ENCODE data around the gene COMMD7. TPM values are rescaled to one million over a fixed set of nuclear protein-coding genes. Genes with fewer than 3 reads are reported as not detected.
A peak's percentile ranks its signal among the peaks of the same experiment; 100 is the strongest.

Gene COMMD7
- total RNA-seq, 1 experiment from 2014 or later, result 52.6 TPM

DNA sequence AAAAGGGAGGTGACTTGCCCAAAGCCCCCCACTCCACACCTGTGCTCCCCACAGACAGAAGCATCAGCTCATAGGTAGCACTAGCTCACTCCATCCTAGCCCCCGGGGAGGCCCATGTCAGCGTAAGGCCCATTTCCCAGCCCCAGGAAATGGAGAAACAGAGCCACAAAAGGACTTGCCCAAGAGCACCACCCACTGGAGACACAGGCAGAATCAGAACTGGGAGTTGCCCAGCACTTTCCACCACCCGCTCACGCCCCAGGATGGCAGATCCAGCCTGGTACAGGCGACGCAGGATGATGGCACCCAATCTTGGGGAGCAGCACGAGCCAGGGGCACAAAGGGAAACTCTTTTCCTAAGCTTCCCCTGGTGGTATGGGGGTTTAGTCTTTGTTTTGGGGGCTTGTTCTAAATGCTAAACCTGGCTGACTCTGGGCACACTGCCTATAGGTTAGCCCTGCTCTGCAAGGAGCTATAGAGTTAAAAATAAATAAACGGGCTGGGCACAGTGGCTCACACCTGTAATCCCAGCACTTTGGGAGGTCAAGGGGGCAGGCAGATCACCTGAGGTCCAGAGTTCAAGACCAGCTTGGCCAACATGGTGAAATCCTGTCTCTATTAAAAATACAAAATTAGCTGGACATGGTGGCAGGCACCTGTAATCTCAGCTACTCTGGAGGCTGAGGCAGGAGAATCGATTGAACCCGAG lies 81.3 kb downstream of the COMMD7 start:
- Histone ChIP-seq H3K4me3 (ENCODE audit: insufficient read depth, low read depth, low read length) (no peak overlapping the region), H3K36me3 (replicated peaks; ENCODE audit: control insufficient read depth, insufficient read depth, low read length) (no peaks in the 10 kb centered on the region), H3K27me3 (ENCODE audit: control insufficient read depth, insufficient read depth, low read length) (no peaks in the 10 kb centered on the region)
- DNase-seq, result peak; percentile 71

DNA sequence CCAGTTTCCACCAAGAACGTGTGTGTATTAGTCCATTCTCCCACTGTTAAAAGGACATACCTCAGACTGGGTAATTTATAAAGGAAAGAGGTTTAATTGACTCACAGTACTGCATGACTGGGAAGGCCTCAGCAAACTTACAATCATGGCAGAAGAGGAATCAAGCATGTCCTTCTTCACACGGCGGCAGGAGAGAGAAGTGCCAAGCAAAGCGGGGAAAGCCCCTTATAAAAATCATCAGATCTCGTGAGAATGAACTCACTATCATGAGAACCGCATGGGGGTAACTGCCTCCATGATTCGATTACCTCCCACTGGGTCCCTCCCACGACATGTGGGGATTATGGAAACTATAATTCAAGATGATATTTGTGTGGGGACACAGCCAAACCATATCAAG lies 82.6 kb downstream of the COMMD7 start:
- no peak for DNase-seq
- Histone ChIP-seq H3K27me3 (ENCODE audit: control insufficient read depth, insufficient read depth, low read length) (no peaks in the 10 kb centered on the region), H3K4me3 (ENCODE audit: insufficient read depth, low read depth, low read length) (no peak overlapping the region), H3K36me3 (replicated peaks; ENCODE audit: control insufficient read depth, insufficient read depth, low read length) (no peaks in the 10 kb centered on the region)

DNA sequence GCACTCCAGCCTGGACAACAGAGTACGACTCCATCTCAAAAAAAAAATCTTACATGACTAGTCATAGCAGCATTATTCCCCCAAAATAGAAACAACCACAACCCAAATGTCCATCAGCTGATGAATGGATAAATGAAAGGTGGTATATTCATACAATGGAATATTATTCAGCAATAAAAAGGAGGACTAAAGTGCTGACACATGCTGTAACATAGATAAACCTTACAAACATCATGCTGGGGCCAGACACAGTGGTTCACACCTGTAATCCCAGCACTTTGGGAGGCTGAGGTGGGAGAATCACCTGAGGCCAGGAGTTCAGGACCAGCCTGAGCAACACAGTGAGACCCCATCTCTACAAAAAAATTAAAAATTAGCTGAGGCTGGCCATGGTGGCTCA lies 86.4 kb downstream of the COMMD7 start:
- Histone ChIP-seq H3K36me3 (replicated peaks; ENCODE audit: control insufficient read depth, insufficient read depth, low read length) (no peaks in the 10 kb centered on the region), H3K4me3 (ENCODE audit: insufficient read depth, low read depth, low read length) (no peak overlapping the region), H3K27me3 (ENCODE audit: control insufficient read depth, insufficient read depth, low read length) (no peaks in the 10 kb centered on the region)
- DNase-seq, result no peak

GRCh38 chr20:32655903-32656512 lies 87.3 kb downstream of the COMMD7 start:
- DNase-seq, result no peak
- Histone ChIP-seq H3K27me3 (ENCODE audit: control insufficient read depth, insufficient read depth, low read length) (no peaks in the 10 kb centered on the region), H3K4me3 (ENCODE audit: insufficient read depth, low read depth, low read length) (no peak overlapping the region), H3K36me3 (replicated peaks; ENCODE audit: control insufficient read depth, insufficient read depth, low read length) (no peaks in the 10 kb centered on the region)

GRCh38 chr20:32652739-32653526 lies 90.3 kb downstream of the COMMD7 start:
- DNase-seq, result peak; percentile 96
- Histone ChIP-seq H3K27me3 (ENCODE audit: control insufficient read depth, insufficient read depth, low read length) (no peaks in the 10 kb centered on the region), H3K4me3 (ENCODE audit: insufficient read depth, low read depth, low read length) (no peak overlapping the region), H3K36me3 (replicated peaks; ENCODE audit: control insufficient read depth, insufficient read depth, low read length) (no peaks in the 10 kb centered on the region)

Other genes with a start within 250 kb of the COMMD7 start
- gene NOL4L, start 158.1 kb downstream of the COMMD7 start, total RNA-seq (2014; rRNA removed; shearing (Covaris generic)), result 26.6 and 28.1 TPM in 2 replicates
- 0.03 and 0.30 TPM in 2 replicates for gene C20orf203, start 69.5 kb downstream of the COMMD7 start, total RNA-seq (2014; rRNA removed; shearing (Covaris generic))
- 496 and 585 TPM in 2 replicates for gene DNMT3B, start 18.9 kb upstream of the COMMD7 start, total RNA-seq (2014; rRNA removed; shearing (Covaris generic))
- gene MAPRE1, start 76.5 kb upstream of the COMMD7 start, total RNA-seq (2014; rRNA removed; shearing (Covaris generic)), result 106 and 108 TPM in 2 replicates
- 0.17 and 0.44 TPM in 2 replicates for gene EFCAB8, start 115.5 kb upstream of the COMMD7 start, total RNA-seq (2014; rRNA removed; shearing (Covaris generic))

Measured in H7 (cell line).